Cerebellar nuclear complex (tissue), 1 donor: ENCODE data around the gene KCNJ18.
"Not testable (repeated sequence)": the region's sequence is repeated elsewhere in the genome, so short reads cannot be mapped to it uniquely, and the experiment has no call there.

Experiments
- DNase-seq, 2 experiments: peaks; one replicate each; lab custom pipeline; 2025; lab: John Stamatoyannopoulos, UW

The KCNJ18 gene

GRCh38 chr17:21685061-21685795, 7.1 kb upstream of the KCNJ18 start:
- DNase-seq = not testable (repeated sequence)

- no peak for DNase-seq
Measured at GRCh38 chr17:21686165-21687015, 5.9 kb upstream of the KCNJ18 start.

GRCh38 chr17:21687136-21687953, 5.0 kb upstream of the KCNJ18 start:
- no peak for DNase-seq

- no peak for DNase-seq
Measured at GRCh38 chr17:21688293-21688949, 3.9 kb upstream of the KCNJ18 start.

GRCh38 chr17:21689604-21690003, 2.7 kb upstream of the KCNJ18 start:
- no peak for DNase-seq

- DNase-seq = not testable (repeated sequence)
Measured at GRCh38 chr17:21690811-21691210, 1.5 kb upstream of the KCNJ18 start.

- DNase-seq = not testable (repeated sequence)
Measured at GRCh38 chr17:21691481-21691880, 842 bp upstream of the KCNJ18 start.

- DNase-seq = not testable (repeated sequence)
Measured at GRCh38 chr17:21692704-21693065, 362 bp downstream of the KCNJ18 start.

GRCh38 chr17:21693391-21693796, 1.1 kb downstream of the KCNJ18 start:
- DNase-seq = not testable (repeated sequence)

GRCh38 chr17:21693937-21694336, 1.6 kb downstream of the KCNJ18 start:
- DNase-seq = not testable (repeated sequence)

GRCh38 chr17:21696227-21696626, 3.9 kb downstream of the KCNJ18 start:
- not testable (repeated sequence) for DNase-seq

GRCh38 chr17:21696842-21697507, 4.7 kb downstream of the KCNJ18 start:
- not testable (repeated sequence) for DNase-seq

GRCh38 chr17:21697508-21697860, 5.2 kb downstream of the KCNJ18 start:
- not testable (repeated sequence) for DNase-seq

GRCh38 chr17:21698437-21699075, 6.2 kb downstream of the KCNJ18 start:
- DNase-seq = not testable (repeated sequence)

- not testable (repeated sequence) for DNase-seq
Measured at GRCh38 chr17:21699124-21699523, 6.8 kb downstream of the KCNJ18 start.

- not testable (repeated sequence) for DNase-seq
Measured at GRCh38 chr17:21699573-21700236, 7.4 kb downstream of the KCNJ18 start.

GRCh38 chr17:21701090-21701489, 8.8 kb downstream of the KCNJ18 start:
- not testable (repeated sequence) for DNase-seq

GRCh38 chr17:21702029-21702428, 9.7 kb downstream of the KCNJ18 start:
- DNase-seq = not testable (repeated sequence)

- DNase-seq = not testable (repeated sequence)
Measured at GRCh38 chr17:21702521-21702920, 10.2 kb downstream of the KCNJ18 start.
